Measurements from ENCODE around the gene SAMM50.

DNA sequence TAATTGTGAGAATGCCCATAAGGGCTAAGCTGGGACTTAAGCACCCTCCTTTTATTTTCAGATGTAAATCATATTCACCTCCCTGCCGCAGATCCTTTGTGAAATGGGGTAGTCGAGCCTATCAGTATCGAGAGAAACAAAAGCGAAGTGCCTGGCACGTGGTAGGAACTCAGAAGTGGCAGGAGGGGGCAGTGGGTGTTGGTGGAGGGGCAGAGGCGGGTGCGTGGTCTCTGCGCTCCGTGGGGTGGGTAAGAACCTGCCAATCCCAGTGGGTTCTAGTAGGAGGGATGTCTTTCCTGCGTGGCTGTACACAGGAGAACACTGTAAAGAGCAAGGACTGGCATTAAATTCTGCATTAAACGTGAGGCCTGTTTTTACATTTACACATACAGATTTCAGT is 47.1 kb downstream of the SAMM50 start:
- no peak for TF ChIP-seq POLR2A (IDR thresholded peaks at IDR 0.05; ENCODE audit: low read depth, low read length)
- TF ChIP-seq POLR2AphosphoS5 (IDR thresholded peaks at IDR 0.05; ENCODE audit: low read depth, low read length) = no peak

All from GM12891 (cell line).